SHP77 treated with DMSO at 0.1 percent for 48 hours (cell line): ENCODE results near the gene DNAI1.

Experiments used
- DNase-seq: peaks from one replicate; lab custom pipeline; 2025; lab: John Stamatoyannopoulos, UW

Gene DNAI1

GRCh38 chr9:34490760-34491159, 32.2 kb downstream of the DNAI1 start:
- DNase-seq, result no peak

GRCh38 chr9:34491596-34491995, 33.0 kb downstream of the DNAI1 start:
- DNase-seq, result no peak

GRCh38 chr9:34492051-34492450, 33.4 kb downstream of the DNAI1 start:
- DNase-seq, result no peak

- no peak for DNase-seq
Measured at GRCh38 chr9:34493972-34494535, 35.4 kb downstream of the DNAI1 start.

GRCh38 chr9:34496149-34496712, 37.6 kb downstream of the DNAI1 start:
- no peak for DNase-seq

- DNase-seq, result no peak
Measured at GRCh38 chr9:34498553-34498952, 39.9 kb downstream of the DNAI1 start.

GRCh38 chr9:34499076-34499475, 40.5 kb downstream of the DNAI1 start:
- DNase-seq, result no peak

- no peak for DNase-seq
Measured at GRCh38 chr9:34500623-34501267, 42.1 kb downstream of the DNAI1 start.

GRCh38 chr9:34501372-34501771, 42.8 kb downstream of the DNAI1 start:
- no peak for DNase-seq

GRCh38 chr9:34501889-34502425, 43.4 kb downstream of the DNAI1 start:
- DNase-seq, result no peak

- DNase-seq, result no peak
Measured at GRCh38 chr9:34502471-34502870, 43.9 kb downstream of the DNAI1 start.

GRCh38 chr9:34502891-34503290, 44.3 kb downstream of the DNAI1 start:
- no peak for DNase-seq

GRCh38 chr9:34503406-34503805, 44.8 kb downstream of the DNAI1 start:
- DNase-seq, result no peak

GRCh38 chr9:34505370-34506120, 46.9 kb downstream of the DNAI1 start:
- no peak for DNase-seq

- no peak for DNase-seq
Measured at GRCh38 chr9:34506623-34507022, 48.0 kb downstream of the DNAI1 start.

- DNase-seq, result no peak
Measured at GRCh38 chr9:34507556-34507955, 49.0 kb downstream of the DNAI1 start.

- DNase-seq, result no peak
Measured at GRCh38 chr9:34507966-34508365, 49.4 kb downstream of the DNAI1 start.

GRCh38 chr9:34508463-34508862, 49.9 kb downstream of the DNAI1 start:
- no peak for DNase-seq

GRCh38 chr9:34508951-34509350, 50.3 kb downstream of the DNAI1 start:
- no peak for DNase-seq

- DNase-seq, result no peak
Measured at GRCh38 chr9:34510497-34511468, 52.2 kb downstream of the DNAI1 start.
